GM15510 (cell line): Measurements from ENCODE around the gene BPIFB3.

Source experiments
- POLR2A ChIP-seq: IDR thresholded peaks from 3 replicates; pipeline ENCODE4 v1.6.1; 2011; ENCODE audit warnings: borderline replicate concordance; ENCODE audit not compliant: insufficient read length; ENCODE audit errors: extremely low read depth

The BPIFB3 gene

GRCh38 chr20:33062105-33062824 is 8.6 kb downstream of the BPIFB3 start:
- no peak for TF ChIP-seq POLR2A

GRCh38 chr20:33062825-33063149 is 9.1 kb downstream of the BPIFB3 start:
- TF ChIP-seq POLR2A = no peak

DNA sequence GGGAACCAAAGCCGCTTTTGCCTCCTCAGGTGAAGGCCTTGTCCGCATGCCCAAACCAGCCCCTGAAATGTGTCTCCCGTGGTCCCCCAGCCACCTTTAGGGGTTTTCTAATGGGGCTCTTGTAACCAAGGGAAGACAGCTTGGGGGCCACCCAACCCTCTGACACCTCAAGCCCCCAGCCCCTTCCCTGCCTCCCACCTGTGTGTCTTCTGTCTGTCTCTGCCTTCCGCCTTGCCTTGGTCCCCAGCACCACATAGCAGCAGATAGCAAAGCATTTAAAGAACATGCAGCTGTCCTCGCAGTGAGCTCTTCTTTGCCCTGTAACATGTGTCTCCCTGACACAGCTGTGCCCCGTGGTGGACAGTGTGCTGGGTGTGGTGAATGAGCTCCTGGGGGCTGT is 9.6 kb downstream of the BPIFB3 start:
- TF ChIP-seq POLR2A = no peak

GRCh38 chr20:33064572-33065287 is 11.0 kb downstream of the BPIFB3 start:
- no peak for TF ChIP-seq POLR2A

- no peak for TF ChIP-seq POLR2A
These were observed 12.1 kb downstream of the BPIFB3 start for GRCh38 chr20:33065785-33066184.

GRCh38 chr20:33067806-33068205 is 14.1 kb downstream of the BPIFB3 start:
- no peak for TF ChIP-seq POLR2A

GRCh38 chr20:33068251-33068939 is 14.7 kb downstream of the BPIFB3 start:
- no peak for TF ChIP-seq POLR2A

GRCh38 chr20:33069673-33070072 is 16.0 kb downstream of the BPIFB3 start:
- no peak for TF ChIP-seq POLR2A

GRCh38 chr20:33070111-33071053 is 16.7 kb downstream of the BPIFB3 start:
- TF ChIP-seq POLR2A = no peak

GRCh38 chr20:33071198-33071597 is 17.5 kb downstream of the BPIFB3 start:
- TF ChIP-seq POLR2A = no peak

- no peak for TF ChIP-seq POLR2A
These were observed 18.7 kb downstream of the BPIFB3 start for GRCh38 chr20:33072362-33072761.

DNA sequence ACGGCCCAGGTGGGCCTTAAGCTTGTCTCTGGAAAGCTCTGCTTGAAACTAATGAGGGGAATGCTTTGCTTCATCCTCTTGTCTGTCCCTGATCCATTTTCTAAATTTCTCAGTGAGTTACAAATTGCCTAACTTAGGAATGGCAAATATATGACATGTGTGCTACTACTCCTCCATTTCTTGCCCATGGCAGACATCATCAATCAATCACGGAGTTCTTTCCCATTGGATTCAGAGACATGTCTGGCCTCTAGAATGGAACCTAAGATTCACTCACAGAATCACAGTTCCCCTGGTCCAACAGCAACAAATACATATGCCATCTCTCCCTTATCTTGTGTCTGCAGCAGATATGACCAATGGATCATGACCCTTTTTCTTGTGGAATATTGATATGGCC is 19.1 kb downstream of the BPIFB3 start:
- TF ChIP-seq POLR2A = no peak

- TF ChIP-seq POLR2A = no peak
These were observed 21.0 kb downstream of the BPIFB3 start for GRCh38 chr20:33074675-33075074.

GRCh38 chr20:33075281-33075680 is 21.6 kb downstream of the BPIFB3 start:
- no peak for TF ChIP-seq POLR2A
